ENCODE data around the gene PRKCE. TPM values are rescaled to one million over a fixed set of nuclear protein-coding genes. Genes with fewer than 3 reads are reported as not detected.

The PRKCE gene
- total RNA-seq, 1 donor from 2014 or later = 18.4 TPM

GRCh38 chr2:46023165-46023854 lies 371.8 kb downstream of the PRKCE start:
- no peak for TF ChIP-seq CTCF (IDR thresholded peaks at IDR 0.05; ENCODE audit: unreplicated experiment)
- H3K9me3 Mint-ChIP-seq = peaks cover 5% of the 10 kb centered on the region
- H3K27me3 Mint-ChIP-seq (ENCODE audit: low read depth) = no peaks in the 10 kb centered on the region
- peaks cover 9% of the 10 kb centered on the region for H3K36me3 Mint-ChIP-seq
- no peaks in the 10 kb centered on the region for H3K4me1 Mint-ChIP-seq
- H3K27ac Mint-ChIP-seq = no peak overlapping the region
- DNase-seq (ENCODE audit: low spot score in 2 of 2, unreplicated experiment in 2 of 2) = no peak
- H3K4me3 Mint-ChIP-seq = no peak overlapping the region

DNA sequence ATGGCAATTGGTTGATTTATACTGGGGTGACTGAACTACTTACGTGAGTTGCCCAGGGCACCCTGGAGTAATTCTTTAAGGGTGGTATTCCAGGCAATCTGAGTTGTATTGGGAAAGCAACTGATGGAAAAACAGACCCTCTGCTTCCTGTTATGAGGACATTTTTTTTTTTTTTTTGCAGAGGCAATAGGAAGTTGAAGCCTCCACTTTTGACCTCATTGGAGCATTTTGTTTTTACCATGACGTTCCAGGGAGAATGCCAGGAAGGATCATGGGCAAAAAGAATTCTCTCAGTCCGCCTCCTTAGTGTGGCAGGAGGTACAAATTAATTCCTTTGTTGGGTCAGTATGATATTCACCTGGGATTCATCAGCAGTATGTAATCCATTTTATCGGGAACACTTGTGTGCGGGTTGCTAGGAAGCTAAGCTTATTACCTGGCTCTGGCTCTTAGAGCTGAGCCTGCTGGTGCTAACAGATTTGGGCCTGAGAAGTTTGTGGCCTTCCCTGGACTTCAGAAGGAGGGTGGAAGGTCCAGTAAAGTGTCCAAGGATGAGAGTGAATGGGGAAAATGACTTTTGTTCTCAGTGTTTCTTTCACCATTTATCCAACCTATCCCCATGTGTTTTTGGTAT lies 372.8 kb downstream of the PRKCE start:
- H3K4me1 Mint-ChIP-seq = no peaks in the 10 kb centered on the region
- TF ChIP-seq CTCF (IDR thresholded peaks at IDR 0.05; ENCODE audit: unreplicated experiment) = no peak
- peaks cover 5% of the 10 kb centered on the region for H3K9me3 Mint-ChIP-seq
- H3K27ac Mint-ChIP-seq = no peak overlapping the region
- H3K4me3 Mint-ChIP-seq = no peak overlapping the region
- H3K27me3 Mint-ChIP-seq (ENCODE audit: low read depth) = no peaks in the 10 kb centered on the region
- no peak for DNase-seq (ENCODE audit: low spot score in 2 of 2, unreplicated experiment in 2 of 2)
- H3K36me3 Mint-ChIP-seq = peaks cover 11% of the 10 kb centered on the region

DNA sequence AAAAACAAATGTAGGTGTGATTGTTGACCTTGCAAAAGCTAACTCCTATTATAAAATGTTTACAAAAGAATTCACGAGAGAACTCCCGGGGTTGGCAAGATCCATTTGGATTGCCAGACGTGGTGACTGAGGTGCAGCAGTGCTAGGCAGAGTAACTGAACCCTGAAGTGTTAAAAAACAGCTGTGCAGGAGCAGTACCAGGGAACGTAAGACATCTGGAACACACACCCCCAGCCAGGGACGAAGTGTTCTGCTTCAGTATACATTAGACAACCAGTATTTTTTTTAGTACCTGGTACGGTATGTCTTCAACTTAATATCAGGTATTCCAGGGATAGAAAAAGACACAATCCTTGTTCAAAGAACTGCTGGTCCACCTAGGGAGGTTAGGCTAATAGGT lies 373.6 kb downstream of the PRKCE start:
- Mint-ChIP-seq H3K36me3 (peaks cover 11% of the 10 kb centered on the region), H3K27ac (no peak overlapping the region), H3K9me3 (peaks cover 5% of the 10 kb centered on the region), H3K27me3 (ENCODE audit: low read depth) (no peaks in the 10 kb centered on the region), H3K4me3 (no peak overlapping the region), H3K4me1 (no peaks in the 10 kb centered on the region)
- TF ChIP-seq CTCF (IDR thresholded peaks at IDR 0.05; ENCODE audit: unreplicated experiment) = no peak
- DNase-seq (ENCODE audit: low spot score in 2 of 2, unreplicated experiment in 2 of 2) = no peak

DNA sequence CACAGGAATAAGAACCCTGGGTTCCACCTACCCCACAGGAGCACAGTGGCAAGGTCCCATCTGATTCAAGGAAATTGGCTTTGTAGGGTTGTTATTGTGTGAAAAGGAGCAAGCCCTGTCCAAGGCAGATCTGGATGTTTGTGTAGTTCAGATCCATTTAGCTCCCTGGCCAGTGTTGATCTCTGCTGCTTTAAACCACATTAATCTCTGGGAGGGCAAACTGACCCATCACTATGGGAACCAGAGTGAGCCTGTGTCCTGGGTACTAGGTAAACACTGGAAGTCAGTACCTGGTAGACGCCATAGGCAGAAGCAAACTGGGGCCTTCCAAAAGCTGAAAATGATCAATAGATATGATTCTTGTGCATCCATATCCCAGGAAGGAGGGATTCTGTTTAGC lies 374.2 kb downstream of the PRKCE start:
- Mint-ChIP-seq H3K9me3 (peaks cover 2% of the 10 kb centered on the region), H3K27me3 (ENCODE audit: low read depth) (no peaks in the 10 kb centered on the region), H3K4me1 (no peaks in the 10 kb centered on the region), H3K36me3 (peaks cover 8% of the 10 kb centered on the region), H3K27ac (no peak overlapping the region), H3K4me3 (no peak overlapping the region)
- no peak for TF ChIP-seq CTCF (IDR thresholded peaks at IDR 0.05; ENCODE audit: unreplicated experiment)
- no peak for DNase-seq (ENCODE audit: low spot score in 2 of 2, unreplicated experiment in 2 of 2)

DNA sequence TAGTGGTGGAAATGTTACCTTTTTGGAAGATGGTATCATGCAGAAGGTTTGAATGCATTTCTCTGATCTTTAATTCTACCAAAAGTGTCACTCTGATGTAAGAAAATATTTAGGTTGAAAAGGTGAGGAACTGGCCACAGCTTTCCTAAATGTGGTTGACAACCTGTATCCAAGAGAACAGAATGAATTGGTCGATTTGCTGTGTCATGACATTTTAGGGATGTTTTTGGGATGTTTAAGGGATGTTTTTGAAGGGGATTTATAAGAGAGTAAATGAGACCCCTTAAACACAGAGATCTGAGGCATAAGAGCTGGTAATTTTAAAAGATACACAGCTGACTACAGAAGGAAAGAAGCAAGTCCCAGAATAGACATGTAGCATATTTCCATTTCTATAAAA lies 375.0 kb downstream of the PRKCE start:
- no peak for TF ChIP-seq CTCF (IDR thresholded peaks at IDR 0.05; ENCODE audit: unreplicated experiment)
- H3K27ac Mint-ChIP-seq = no peak overlapping the region
- H3K9me3 Mint-ChIP-seq = no peaks in the 10 kb centered on the region
- H3K4me1 Mint-ChIP-seq = peaks cover 3% of the 10 kb centered on the region
- no peak for DNase-seq (ENCODE audit: low spot score in 2 of 2, unreplicated experiment in 2 of 2)
- H3K4me3 Mint-ChIP-seq = no peak overlapping the region
- H3K27me3 Mint-ChIP-seq (ENCODE audit: low read depth) = no peaks in the 10 kb centered on the region
- peaks cover 8% of the 10 kb centered on the region for H3K36me3 Mint-ChIP-seq

All from mesothelial cell of epicardium (in vitro differentiated cells).